NCI-H2196 (cell line): ENCODE data around the gene GON7.
"Not testable (repeated sequence)": the region's sequence is repeated elsewhere in the genome, so short reads cannot be mapped to it uniquely, and the experiment has no call there.

Experiments
- DNase-seq: peaks from one replicate; lab custom pipeline; 2025; ENCODE audit not compliant: unreplicated experiment; lab: John Stamatoyannopoulos, UW

The GON7 gene, protein sequence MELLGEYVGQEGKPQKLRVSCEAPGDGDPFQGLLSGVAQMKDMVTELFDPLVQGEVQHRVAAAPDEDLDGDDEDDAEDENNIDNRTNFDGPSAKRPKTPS

DNA sequence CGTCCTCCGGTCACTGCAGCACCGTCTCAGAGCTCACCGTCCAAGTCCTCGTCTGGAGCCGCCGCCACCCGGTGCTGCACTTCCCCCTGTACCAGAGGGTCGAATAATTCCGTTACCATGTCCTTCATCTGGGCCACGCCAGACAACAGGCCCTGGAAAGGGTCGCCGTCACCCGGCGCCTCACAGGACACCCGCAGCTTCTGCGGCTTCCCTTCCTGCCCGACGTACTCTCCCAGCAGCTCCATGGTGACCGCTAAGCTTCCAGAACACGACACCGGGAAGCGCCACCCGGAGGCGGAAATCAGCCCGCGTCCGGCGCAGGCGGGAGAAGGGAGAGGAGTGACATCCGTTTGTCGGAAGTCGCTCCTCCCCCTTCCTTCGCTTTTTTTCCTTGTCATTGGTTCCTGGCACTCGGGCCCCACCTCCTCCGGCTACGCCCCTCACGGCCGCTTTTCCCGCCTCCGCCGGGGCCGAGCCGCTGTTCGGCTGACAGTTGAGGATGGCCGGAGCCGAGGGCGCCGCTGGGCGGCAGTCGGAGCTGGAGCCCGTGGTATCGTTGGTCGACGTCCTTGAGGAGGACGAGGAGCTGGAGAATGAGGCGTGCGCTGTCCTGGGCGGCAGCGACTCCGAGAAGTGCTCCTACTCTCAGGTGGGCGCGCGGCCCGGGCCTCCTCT, at the start of gene GON7, which contains the start of gene UBR7:
TSS of gene GON7 (minus strand) at position 273 of the 675 bp plus-strand sequence. CDS start at position 245, 28 bp downstream.
TSS of gene UBR7 (plus strand) at position 464 of the 675 bp plus-strand sequence. CDS start at position 500, 36 bp downstream.
- DNase-seq: peak; percentile 87

DNA sequence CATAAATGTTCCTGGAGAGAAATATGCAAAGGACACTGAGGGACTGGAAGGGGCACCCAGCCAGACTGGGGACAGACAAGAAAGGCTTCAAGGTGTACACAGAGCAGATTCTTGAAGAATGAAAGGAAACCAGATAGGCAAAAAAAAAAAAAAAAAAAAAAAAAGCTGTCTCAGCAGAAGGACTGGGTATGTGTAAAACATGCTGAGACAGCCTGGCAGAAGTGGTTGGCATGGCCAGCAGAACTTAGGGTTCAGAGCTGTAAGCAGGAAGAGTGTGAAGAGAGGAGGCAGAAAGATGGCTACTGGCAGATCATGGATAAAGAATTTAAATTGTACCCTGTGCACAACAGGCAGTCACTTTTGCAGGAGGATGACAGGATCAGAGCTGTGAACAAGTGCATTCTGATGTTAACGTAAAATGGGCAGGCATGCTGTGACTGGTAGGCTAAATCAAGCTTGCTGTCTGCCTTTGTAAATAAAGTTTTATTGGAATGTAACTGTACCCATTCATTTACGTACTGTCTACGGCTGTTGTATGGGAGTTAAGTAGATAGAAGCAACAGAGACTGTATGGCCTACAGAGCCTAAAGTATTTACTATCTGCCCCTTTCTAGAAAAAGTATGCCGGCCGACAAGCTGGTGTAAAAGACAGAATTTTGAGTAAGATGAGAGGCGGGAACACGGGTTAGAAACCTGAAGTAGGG, 42.4 kb upstream of the GON7 start:
- DNase-seq: no peak

DNA sequence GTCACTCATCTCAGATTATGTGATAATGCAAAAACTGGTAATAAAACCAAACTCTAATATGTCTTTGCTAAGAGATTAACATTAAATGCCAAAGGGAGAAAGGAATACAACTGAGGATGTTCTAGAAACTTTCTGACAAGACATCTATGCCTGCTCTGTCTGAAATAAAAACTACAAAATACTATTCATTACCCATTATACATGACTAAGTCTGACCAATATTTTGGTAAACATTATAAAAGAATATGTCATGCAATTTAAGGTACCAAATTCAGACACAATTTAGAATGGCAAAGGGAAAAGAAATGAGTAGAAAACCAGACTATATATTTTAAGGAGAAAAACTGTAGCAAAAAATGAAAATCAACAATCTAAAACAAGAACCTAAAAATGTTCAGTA, 39.7 kb upstream of the GON7 start:
- no peak for DNase-seq

DNA sequence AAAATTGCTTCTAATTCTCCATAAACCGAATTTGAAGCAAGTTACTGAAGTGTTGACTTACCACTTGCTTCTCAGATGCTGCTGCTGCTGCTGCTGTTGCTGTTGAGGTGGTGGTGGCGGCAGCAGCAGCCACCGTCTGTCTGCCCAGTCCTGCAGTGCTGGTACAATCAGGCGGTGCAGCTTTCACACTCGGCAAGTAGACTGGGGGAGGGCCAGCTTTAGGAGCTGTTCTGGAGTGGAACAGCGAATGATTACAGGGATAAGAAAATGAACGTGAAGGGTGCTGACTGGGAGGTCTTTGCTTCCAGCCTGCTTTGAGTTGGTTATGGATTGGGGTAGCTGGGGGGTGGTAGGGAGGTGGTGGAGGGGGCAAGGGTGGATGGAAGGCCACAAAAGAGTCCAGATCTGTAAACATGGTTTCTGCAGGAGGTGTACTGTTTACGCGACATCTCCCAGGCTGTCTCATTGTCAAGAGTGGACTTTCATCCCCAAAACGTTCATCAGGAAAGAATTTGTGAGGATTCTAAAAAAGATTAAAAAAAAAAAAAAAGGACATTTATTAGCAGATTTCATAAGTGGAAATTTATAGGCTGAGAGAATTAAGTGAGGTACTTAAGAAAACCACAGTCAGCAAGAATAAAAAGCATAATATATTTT, 39.0 kb upstream of the GON7 start:
- no peak for DNase-seq

DNA sequence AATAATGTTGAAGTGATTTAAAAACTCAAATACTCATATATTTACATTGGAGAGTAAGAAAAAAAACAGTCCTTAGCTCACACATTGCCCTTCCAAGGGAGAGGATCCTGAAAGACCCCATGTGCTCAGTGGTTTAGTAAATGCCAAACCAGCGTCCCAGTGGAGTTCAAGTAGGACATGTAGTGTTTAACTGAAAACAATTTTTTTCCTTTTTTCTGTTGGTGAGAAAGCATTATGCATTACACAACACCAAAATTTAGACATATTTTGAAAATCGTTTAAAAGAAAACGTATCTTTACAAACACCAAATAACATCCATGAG, 33.8 kb upstream of the GON7 start:
- DNase-seq: no peak

DNA sequence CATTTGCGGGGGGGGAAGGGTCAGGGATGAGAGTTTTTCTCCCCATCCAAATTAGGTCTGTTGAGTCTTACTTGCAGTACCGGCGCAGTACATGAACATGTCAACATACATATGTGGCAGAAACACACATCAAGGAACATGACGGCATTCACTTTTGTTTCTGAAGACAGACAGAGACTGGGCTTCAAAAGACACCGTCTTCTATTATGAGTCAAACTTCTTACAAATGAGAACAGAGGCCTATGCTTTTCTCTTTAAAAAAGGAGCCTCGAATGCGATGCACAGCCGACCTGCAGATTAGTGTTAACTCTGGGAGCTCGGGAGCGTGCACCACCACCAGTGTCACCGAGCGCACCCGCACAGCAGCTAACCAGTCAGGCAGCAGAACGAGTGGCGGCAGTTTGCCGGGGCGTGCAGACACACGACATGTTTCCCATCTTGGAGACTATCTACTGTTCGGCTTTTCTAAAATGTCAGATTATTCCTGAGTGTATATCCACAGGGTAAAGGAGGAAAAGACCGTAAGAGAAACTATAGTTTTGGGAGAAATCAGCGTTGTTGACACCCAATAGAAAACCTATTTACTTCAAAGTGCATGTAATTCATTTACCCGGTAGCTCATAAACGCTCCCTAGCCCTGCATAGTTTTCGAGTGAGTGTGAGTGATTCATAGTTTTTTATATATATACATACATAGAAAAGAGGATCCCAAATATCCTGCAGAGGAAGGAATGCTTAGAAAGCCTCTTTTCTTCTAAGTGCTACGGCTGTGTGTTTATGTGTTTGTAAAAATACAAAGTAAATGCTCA, 33.2 kb upstream of the GON7 start:
- no peak for DNase-seq

DNA sequence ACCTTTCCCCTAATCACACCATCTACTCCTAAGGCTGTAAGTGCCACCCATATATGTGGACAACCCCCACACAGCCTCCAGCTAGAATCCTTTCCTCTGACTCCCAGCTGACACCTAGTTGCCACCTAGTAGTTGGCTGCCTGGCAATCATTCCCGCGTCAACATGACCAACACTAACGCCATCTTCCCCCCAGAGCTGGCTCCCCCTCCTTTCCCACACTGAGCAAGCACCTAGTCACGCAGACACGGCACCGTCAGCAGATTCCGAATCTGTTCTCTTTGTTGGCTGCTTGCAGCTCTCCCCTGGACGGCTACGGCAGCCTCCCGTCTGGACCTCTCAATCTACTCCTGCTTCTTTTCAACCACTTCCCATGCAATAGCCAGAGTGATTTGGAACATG, 27.9 kb upstream of the GON7 start:
- DNase-seq: no peak

DNA sequence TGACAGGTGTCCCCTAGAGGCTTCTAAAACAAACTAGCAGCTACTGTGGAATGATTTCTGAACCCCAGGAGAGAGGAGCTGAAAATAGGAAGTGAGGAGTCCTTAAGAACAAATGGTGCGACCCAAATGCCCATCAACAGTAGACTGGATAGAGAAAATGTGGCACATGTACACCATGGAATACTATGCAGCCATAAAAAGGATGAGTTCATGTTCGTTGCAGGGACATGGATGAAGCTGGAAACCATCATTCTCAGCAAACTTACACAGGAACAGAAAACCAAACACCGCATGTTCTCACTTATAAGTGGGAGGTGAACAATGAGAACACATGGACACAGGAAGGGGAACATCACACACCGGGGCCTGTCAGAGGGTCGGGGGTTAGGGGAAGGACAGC, 26.2 kb upstream of the GON7 start:
- DNase-seq: not testable (repeated sequence)

DNA sequence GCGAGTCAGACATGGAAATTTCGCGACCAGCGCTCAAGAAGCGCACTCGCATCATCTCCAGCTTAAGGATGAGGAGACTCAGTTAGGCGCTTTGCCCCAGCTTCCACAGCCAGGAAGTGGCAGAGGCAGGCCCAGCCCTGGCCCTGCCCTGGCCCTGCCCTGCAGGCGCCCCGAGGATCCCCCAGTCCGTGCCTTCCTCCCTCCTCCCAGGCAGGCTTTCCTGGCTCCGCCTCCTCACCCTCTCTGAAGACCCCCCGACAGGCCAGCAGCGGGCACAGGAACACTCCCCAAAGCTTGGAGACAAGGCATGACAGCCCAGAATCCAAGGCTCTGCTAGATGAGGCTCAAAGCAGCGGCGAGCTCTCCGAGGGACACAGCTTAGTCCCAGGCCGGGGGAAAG, 25.3 kb upstream of the GON7 start:
- DNase-seq: no peak

DNA sequence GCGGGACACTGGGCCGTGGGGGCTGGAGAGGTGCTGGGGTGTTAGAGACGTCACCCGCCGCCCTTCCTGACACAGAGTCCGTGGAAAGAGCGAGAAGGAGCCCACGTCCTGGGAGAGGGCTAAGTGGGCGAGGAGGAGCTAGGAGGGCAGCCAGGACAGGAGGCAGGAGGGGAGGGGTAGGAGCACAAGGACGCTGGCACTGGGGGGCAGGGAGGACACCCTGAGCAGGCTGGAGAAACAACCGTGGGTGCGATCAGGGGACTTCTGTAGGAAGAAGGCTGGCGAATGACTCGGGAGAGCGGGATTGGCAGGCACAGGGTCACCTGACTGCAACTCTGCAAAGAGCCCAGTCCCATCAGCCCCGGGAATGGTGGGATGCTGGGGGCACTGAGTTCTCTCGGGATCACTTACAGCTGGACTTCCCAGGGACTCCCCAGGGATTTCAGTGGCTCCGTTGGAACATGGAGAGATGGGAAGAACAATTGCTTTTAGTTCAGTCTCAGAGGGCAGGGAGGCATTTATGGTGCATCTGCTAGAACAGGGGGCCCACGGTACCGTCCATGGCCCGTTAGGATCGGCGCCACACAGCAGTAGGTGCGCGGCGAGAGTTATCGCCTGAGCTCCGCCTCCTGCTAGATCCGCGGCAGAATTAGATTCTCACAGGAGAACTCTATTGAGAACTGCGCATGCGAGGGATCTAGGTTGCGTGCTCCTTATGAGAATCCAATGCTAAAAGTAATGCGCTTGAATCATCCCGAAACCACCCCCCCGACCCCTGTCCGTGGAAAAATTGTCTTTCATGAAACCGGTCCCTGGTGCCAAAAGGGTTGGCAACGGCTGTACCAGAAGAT, 24.5 kb upstream of the GON7 start:
- no peak for DNase-seq

DNA sequence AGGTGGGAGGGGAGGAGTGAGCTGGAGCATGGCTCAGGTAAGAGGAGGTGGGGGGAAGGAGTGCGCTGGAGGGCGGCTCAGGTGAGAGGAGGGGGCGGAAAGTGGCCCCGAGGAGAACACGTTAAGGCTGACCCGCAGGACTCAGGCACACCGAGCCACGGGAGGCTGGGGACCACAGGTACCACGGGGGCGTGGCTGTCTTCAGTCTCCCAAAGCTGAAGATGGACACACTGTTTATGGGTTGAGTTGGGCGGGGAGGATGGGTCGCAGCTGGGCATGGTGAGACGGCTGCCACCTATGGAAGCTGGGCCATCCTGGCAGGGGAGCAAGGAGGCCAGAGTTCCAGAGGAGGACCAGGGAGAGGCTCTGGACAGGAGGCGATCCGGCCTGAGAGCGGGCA, 23.7 kb upstream of the GON7 start:
- DNase-seq: no peak

DNA sequence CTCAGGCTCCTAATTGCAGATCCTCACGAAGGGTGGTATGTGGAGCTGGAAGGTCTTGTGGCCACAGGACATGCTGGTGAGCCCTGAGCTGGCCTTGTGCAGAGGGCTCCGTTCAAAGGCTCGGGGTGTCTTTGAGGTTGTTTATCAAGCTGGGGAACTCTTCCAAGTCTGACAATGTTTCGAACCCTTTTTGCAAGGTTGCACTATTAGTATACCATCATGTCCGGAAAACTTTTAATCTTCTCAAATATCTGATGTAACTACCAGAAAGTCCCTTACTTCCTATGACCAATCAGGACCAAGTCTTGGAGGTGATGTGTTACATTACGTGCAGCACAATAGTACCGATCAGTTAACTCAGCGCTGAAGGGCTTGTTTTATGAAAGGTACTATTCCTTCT, 21.7 kb upstream of the GON7 start:
- no peak for DNase-seq

DNA sequence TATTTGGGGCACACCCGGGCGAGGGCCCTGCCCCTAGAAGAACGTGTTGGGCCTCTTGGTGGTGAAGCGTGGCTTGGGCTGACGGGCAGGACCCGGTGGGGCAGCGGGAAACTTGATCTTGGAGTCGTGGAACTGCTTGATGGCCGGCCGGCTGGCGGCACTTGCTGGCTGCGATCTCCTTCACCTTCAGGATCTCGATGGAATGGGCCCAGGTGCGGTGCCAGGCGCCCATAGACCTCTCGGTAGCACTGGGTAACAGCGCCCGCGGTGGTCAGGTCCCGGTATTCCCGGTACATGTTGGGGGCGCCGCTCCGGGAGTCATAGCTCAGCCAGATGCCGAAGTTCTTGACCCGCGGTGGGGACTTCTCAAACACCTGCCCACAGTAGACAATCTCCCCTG, 16.7 kb upstream of the GON7 start:
- DNase-seq: no peak

DNA sequence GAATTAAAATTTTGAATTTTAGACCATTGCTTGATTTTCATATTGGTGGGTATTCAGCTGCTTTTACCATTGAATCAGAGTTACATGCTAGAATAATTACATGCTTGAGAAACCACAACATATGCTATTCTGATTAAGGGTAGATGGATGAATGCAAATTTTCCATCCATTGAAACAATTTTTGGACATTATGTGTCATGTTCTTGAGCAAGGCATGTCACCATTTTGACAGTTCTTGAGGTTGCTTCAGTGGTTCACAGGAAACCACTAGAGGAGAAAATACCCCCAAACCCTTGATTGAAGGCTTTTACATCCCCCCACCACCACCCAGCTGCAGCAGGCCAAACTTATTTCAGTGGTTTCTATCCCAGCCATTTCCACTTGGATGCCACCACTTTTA, 13.6 kb upstream of the GON7 start:
- no peak for DNase-seq

DNA sequence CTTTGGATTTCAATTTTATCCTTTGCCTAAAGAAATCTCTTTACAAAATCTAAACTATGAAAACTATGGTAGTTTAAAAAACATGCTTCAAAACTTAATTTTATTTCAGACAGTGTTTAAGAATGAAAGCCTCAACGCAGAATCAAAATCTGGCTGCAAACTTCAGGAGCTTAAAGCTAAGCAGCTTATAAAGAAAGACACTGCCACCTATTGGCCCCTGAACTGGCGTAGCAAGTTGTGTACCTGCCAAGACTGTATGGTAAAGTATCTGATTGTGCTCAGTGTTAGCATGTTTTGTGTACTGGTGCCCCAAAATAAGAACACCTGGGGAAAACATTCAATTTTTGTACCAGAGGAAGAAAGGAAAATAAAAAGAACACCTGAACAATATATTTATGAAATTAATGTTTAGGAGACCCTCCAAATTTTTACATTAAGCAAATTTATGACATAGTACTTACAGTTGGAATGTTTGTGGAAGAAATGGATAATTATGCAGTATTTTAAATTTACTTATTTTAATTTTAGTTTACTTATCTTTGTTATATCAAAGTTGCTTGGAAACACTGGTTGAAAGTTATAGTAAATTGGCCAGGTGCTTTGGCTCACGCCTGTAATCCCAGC, 12.3 kb upstream of the GON7 start:
- peak; percentile 42 for DNase-seq

DNA sequence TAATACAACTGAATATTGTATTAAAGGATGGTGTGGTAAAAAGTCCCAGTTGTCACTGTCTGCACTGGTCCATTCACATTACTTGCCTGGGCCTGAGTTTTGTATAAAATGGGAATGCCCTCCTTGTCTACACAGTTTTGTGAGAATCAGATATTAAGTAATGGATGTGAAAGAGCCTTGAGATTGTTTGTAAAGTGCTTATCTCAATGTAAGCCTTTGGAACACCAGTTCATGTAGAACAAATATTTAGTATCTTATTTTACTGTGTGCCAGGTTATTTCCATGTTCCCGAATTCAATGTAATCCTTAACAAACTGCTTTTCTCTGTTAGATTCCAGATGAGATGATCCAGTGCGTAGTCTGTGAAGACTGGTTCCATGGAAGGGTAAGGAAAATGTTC, 7.7 kb upstream of the GON7 start:
- DNase-seq: no peak

DNA sequence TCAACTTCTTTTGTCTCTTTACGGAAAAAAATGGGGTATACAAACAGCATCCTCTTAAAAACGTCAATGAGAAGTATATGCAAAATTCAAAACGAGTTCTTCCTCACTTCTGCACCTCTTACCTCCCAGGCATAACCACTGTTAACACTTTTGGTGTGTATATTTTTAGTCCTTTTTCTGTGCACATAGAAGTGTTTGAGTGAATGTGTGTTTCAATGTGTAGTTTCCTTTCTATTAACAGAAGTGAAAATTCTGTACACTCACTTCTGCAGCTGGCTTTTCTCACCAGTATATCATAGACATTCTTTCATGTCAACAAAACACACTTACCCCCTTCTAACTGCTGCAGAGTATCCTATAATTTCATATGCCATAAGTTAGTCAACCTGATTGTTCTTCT, 5.6 kb upstream of the GON7 start:
- no peak for DNase-seq

DNA sequence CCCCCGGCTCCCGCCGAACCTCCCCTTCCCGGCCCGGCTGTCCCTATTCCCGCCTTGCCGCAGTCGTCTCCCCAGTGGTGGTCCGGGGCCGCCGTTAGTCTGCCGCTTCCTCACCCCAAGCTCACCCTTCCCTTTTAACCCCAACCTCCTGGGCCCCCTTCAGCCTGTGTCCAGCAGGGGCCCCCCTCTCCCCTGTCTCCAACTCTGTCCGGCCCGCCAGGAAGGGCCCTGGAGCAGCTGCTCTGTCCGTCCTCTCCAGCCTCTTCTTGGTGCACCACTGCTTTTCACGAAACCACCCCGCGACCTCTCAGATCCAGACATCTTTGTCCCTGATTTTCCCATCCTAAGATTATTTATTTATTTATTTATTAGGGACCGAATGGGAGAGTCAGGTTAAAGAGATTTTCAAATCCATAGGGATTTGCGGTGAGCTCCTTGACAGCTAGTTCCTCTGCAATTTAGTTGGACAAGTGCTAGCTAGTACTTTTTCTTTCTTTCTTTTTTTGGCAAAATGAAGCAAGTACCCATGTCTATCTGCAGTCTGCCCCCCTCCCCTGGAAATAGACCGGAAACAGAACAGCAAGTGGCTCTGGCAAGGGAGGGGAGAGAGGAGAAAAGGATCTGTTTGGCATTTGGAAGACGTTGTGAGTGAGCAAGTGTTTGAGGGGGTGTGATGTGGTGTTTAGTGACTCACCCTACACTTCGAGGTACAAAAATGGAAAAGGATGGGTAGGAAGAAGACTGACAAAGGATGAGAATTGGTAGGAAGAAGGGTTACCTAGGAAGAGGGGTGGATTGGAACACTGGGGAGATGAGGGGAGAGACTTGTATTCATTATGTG, 823 bp upstream of the GON7 start:
- no peak for DNase-seq

DNA sequence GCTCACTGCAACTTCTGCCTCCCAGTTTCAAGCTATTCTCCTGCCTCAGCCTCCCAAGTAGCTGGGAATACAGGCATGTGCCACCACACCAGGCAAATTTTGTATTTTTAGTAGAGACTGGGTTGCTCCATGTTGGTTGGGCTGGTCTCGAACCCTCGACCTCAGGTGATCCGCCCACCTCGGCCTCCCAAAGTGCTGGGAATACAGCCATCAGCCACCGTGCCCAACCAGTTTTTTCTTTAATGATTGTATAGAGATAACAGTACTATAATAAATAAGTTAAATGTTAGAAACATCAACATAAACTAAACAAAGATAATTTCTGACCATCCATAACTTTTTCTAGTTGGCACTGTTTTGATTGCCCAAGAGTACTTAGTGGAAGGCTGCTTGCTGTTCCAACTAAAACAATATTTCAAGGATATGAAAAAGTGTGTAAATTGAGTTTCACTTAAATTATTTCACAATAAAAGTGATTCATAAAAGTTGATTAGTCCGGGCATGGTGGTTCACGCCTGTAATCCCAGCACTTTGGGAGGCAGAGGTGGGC, 5.6 kb downstream of the GON7 start:
- DNase-seq: no peak
